ENCODE data around the gene DHRS3. TPM values are rescaled to one million over a fixed set of nuclear protein-coding genes. Genes with fewer than 3 reads are reported as not detected.

Gene DHRS3
- polyA plus RNA-seq, 1 of the 3 experiments (the other 2 are of a cell fraction): 44.8 TPM

DNA sequence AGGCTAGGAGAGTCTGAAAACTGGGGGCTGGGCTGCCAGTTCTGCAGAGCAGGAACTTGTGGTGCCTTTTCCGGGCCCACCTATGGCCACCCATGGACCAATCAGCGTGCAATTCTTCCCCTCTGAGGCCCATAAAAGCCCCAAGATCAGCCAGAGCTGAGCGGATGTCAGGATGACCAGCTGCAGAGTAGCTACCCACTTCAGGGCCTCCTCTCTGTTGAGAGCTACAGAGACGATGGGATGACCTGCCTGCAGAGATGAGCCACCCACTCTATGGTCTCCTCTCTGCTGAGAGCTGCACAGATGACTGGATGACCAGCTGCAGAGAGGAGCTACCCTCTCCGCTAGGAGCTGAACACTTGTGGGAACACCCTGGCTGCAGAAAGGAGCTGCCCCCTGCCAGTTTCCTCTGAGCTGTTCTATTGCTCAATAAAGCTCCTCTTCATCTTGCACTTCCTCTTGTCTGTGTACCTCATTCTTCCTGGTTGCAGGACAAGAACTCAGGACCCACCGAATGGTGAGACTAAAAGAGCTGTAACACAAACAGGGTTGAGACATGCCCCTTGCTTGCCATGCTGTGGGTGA lies 13.0 kb upstream of the DHRS3 start:
- no peak overlapping the region for H2AFZ ChIP-seq (ENCODE audit: low read depth)
- no peaks in the 10 kb centered on the region for H3K79me2 ChIP-seq (ENCODE audit: insufficient read depth)
- POLR2A ChIA-PET: no interaction called here
- 50% methylated on average over 1 of the region's 6 CpGs for WGBS (ENCODE audit: low lambda C conversion rate)
- CTCF ChIA-PET: interaction anchor here (1.7 kb wide), 1 partner anchor 28 kb away, joined by 6 read pairs; no protein-coding TSS in a partner anchor
- H3K9me2 ChIP-seq: no peaks in the 10 kb centered on the region
- H3K4me2 ChIP-seq: no peak overlapping the region
- H3K4me1 ChIP-seq (ENCODE audit: control insufficient read depth in 1 of 2, insufficient read depth in 2 of 2, low read depth in 1 of 2, low read length in 1 of 2): no peaks in the 10 kb centered on the region; a peak in 1 of 4 replicates
- no peaks in the 10 kb centered on the region for H4K20me1 ChIP-seq (ENCODE audit: insufficient read depth)
- H3K4me3 ChIP-seq (ENCODE audit: low read depth in 2 of 2, low read length in 1 of 2): no peak overlapping the region
- H3K9me3 ChIP-seq: no peaks in the 10 kb centered on the region
- H3F3A ChIP-seq (replicated peaks; ENCODE audit: insufficient read depth): no peaks in the 10 kb centered on the region
- H3K27me3 ChIP-seq (ENCODE audit: insufficient read depth): no peaks in the 10 kb centered on the region
- no peak for DNase-seq
- H3K9ac ChIP-seq: no peak overlapping the region
- no peak overlapping the region for H3K27ac ChIP-seq (ENCODE audit: low read depth in 2 of 2, low read length in 1 of 2)
- no peaks in the 10 kb centered on the region for H3K36me3 ChIP-seq (replicated peaks in 1 of 2; ENCODE audit: control insufficient read depth in 1 of 2, insufficient read depth in 2 of 2, low read length in 1 of 2)
- TF ChIP-seq POLR2AphosphoS5 (IDR thresholded peaks at IDR 0.05; ENCODE audit: low read depth, low read length) (no peak), YY1 (IDR thresholded peaks at IDR 0.05; ENCODE audit: low read depth) (no peak), GABPA (IDR thresholded peaks at IDR 0.05; ENCODE audit: low read depth) (no peak), MXI1 (IDR thresholded peaks at IDR 0.05; ENCODE audit: low read depth, low read length) (no peak), EZH2phosphoT487 (IDR thresholded peaks at IDR 0.05; ENCODE audit: borderline replicate concordance, low read depth) (no peak), MEF2A (IDR thresholded peaks at IDR 0.05; ENCODE audit: borderline replicate concordance, low read depth) (no peak)
- TF ChIP-seq, protein P1, sequence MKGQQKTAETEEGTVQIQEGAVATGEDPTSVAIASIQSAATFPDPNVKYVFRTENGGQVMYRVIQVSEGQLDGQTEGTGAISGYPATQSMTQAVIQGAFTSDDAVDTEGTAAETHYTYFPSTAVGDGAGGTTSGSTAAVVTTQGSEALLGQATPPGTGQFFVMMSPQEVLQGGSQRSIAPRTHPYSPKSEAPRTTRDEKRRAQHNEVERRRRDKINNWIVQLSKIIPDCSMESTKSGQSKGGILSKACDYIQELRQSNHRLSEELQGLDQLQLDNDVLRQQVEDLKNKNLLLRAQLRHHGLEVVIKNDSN (IDR thresholded peaks at IDR 0.05; ENCODE audit: borderline replicate concordance, low read depth): no peak
- TF ChIP-seq, protein P2, sequence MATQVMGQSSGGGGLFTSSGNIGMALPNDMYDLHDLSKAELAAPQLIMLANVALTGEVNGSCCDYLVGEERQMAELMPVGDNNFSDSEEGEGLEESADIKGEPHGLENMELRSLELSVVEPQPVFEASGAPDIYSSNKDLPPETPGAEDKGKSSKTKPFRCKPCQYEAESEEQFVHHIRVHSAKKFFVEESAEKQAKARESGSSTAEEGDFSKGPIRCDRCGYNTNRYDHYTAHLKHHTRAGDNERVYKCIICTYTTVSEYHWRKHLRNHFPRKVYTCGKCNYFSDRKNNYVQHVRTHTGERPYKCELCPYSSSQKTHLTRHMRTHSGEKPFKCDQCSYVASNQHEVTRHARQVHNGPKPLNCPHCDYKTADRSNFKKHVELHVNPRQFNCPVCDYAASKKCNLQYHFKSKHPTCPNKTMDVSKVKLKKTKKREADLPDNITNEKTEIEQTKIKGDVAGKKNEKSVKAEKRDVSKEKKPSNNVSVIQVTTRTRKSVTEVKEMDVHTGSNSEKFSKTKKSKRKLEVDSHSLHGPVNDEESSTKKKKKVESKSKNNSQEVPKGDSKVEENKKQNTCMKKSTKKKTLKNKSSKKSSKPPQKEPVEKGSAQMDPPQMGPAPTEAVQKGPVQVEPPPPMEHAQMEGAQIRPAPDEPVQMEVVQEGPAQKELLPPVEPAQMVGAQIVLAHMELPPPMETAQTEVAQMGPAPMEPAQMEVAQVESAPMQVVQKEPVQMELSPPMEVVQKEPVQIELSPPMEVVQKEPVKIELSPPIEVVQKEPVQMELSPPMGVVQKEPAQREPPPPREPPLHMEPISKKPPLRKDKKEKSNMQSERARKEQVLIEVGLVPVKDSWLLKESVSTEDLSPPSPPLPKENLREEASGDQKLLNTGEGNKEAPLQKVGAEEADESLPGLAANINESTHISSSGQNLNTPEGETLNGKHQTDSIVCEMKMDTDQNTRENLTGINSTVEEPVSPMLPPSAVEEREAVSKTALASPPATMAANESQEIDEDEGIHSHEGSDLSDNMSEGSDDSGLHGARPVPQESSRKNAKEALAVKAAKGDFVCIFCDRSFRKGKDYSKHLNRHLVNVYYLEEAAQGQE (IDR thresholded peaks at IDR 0.05; ENCODE audit: low read depth, low read length): no peak
- TF ChIP-seq, protein P3, sequence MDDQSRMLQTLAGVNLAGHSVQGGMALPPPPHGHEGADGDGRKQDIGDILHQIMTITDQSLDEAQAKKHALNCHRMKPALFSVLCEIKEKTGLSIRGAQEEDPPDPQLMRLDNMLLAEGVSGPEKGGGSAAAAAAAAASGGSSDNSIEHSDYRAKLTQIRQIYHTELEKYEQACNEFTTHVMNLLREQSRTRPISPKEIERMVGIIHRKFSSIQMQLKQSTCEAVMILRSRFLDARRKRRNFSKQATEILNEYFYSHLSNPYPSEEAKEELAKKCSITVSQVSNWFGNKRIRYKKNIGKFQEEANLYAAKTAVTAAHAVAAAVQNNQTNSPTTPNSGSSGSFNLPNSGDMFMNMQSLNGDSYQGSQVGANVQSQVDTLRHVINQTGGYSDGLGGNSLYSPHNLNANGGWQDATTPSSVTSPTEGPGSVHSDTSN (IDR thresholded peaks at IDR 0.05): no peak
